GM10248 (cell line): ENCODE measurements around the gene VSIG10.

Source experiments
- CTCF ChIA-PET: fragments of 300-600 bp; sonication (Branson Sonifier 250); formaldehyde crosslinking; extraction: SDS; loops from one replicate; lab custom pipeline; 2021; ENCODE audit warnings: antibody characterized with exemption; lab: Yijun Ruan, JAX
- POLR2A ChIA-PET: fragments of 350-650 bp; sonication (Branson Sonifier 250); formaldehyde crosslinking; extraction: SDS; loops from one replicate; lab custom pipeline; 2020; ENCODE audit warnings: antibody characterized with exemption; lab: Yijun Ruan, JAX
- DNase-seq: peaks from one replicate; pipeline ENCODE4 v3.0.0; 2012; ENCODE audit errors: extremely low spot score
- CTCF ChIP-seq: IDR thresholded peaks from 2 replicates; pipeline ENCODE4 v1.5.1; 2012; ENCODE audit warnings: mild to moderate bottlenecking, low read depth; ENCODE audit errors: extremely low read depth, missing control alignments, control extremely low read depth

Gene VSIG10

GRCh38 chr12:118127867-118128266 is 24.1 kb upstream of the VSIG10 start:
- TF ChIP-seq CTCF, result no peak
- DNase-seq, result no peak
- CTCF ChIA-PET, result interaction anchor here (1.2 to 1.7 kb wide), 5 partner anchors 8 to 251 kb away, joined by 3 to 6 read pairs (median 4); partner anchors contain the start of gene SUDS3
- POLR2A ChIA-PET, result no interaction called here

GRCh38 chr12:118126119-118126757 is 22.4 kb upstream of the VSIG10 start:
- CTCF ChIA-PET, result interaction anchor here (8.4 kb wide), 1 partner anchor 251 kb away, joined by 118 read pairs; the partner anchor contains the start of gene SUDS3

GRCh38 chr12:118125743-118126118 is 21.9 kb upstream of the VSIG10 start:
- ChIA-PET CTCF (interaction anchor here (8.4 kb wide), 1 partner anchor 251 kb away, joined by 118 read pairs; the partner anchor contains the start of gene SUDS3), POLR2A (no interaction called here)
- DNase-seq, result no peak
- TF ChIP-seq CTCF, result no peak

More at GRCh38 chr12:118126119-118126757, 22.4 kb upstream of the VSIG10 start:
- no peak for DNase-seq
- POLR2A ChIA-PET, result no interaction called here
- TF ChIP-seq CTCF, result no peak

GRCh38 chr12:118124333-118124874 is 20.6 kb upstream of the VSIG10 start:
- ChIA-PET POLR2A (no interaction called here), CTCF (interaction anchor here (1.1 to 8.4 kb wide), 3 partner anchors 12 to 252 kb away, joined by 3 to 118 read pairs (median 3); partner anchors contain the start of genes PEBP1 and SUDS3)
- no peak for TF ChIP-seq CTCF
- no peak for DNase-seq

GRCh38 chr12:118122264-118122663 is 18.5 kb upstream of the VSIG10 start:
- ChIA-PET POLR2A (no interaction called here), CTCF (interaction anchor here (1.3 to 8.4 kb wide), 7 partner anchors 9 to 255 kb away, joined by 3 to 118 read pairs (median 5); partner anchors contain the start of gene SUDS3)
- DNase-seq, result no peak

More at GRCh38 chr12:118122264-118122663, 18.5 kb upstream of the VSIG10 start:
- TF ChIP-seq CTCF, result no peak
